Peyer's patch (tissue), 4 donors: Measurements from ENCODE around the gene COL4A5.

ENCODE experiments used
- POLR2A ChIP-seq, 2 donors: fragments of 450-650 bp; IDR thresholded peaks; one replicate each; pipeline ENCODE4 v1.5.1; 2017; ENCODE audit warnings: antibody characterized with exemption in 2 of 2, mild to moderate bottlenecking in 2 of 2, moderate library complexity in 2 of 2
- TF ChIP-seq, protein P1 (sequence below), 6 experiments: fragments of 450-650 bp in 4 of 6; fragments of 200-600 bp in 2 of 6; sonication (generic) in 1 of 6; IDR thresholded peaks; one replicate each; pipeline ENCODE4 v1.5.1; 2017 to 2019; ENCODE audit warnings: antibody characterized with exemption in 6 of 6, mild to moderate bottlenecking in 3 of 6, moderate library complexity in 1 of 6

- TF ChIP-seq, protein P1, sequence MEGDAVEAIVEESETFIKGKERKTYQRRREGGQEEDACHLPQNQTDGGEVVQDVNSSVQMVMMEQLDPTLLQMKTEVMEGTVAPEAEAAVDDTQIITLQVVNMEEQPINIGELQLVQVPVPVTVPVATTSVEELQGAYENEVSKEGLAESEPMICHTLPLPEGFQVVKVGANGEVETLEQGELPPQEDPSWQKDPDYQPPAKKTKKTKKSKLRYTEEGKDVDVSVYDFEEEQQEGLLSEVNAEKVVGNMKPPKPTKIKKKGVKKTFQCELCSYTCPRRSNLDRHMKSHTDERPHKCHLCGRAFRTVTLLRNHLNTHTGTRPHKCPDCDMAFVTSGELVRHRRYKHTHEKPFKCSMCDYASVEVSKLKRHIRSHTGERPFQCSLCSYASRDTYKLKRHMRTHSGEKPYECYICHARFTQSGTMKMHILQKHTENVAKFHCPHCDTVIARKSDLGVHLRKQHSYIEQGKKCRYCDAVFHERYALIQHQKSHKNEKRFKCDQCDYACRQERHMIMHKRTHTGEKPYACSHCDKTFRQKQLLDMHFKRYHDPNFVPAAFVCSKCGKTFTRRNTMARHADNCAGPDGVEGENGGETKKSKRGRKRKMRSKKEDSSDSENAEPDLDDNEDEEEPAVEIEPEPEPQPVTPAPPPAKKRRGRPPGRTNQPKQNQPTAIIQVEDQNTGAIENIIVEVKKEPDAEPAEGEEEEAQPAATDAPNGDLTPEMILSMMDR (IDR thresholded peaks at IDR 0.05): no peak
- TF ChIP-seq POLR2A (IDR thresholded peaks at IDR 0.05): no peak
Observed at GRCh38 chrX:108558217-108558616, 118.6 kb downstream of the COL4A5 start.
